CD4-positive, alpha-beta memory T cell (primary cell): ENCODE measurements around the gene PER3. TPM values are rescaled to one million over a fixed set of nuclear protein-coding genes. Genes with fewer than 3 reads are reported as not detected.
"Not testable (repeated sequence)": the region's sequence is repeated elsewhere in the genome, so short reads cannot be mapped to it uniquely, and the experiment has no call there.

Experiments
- CTCF ChIA-PET: fragments of 350-600 bp; sonication (Branson Sonifier 250); formaldehyde crosslinking; loops from one replicate; lab custom pipeline; 2021; ENCODE audit warnings: inconsistent platforms; ENCODE audit not compliant: partially characterized antibody; lab: Charles Lee
- POLR2A ChIA-PET: fragments of 350-600 bp; sonication (Branson Sonifier 250); formaldehyde crosslinking; loops from one replicate; lab custom pipeline; 2021; ENCODE audit not compliant: partially characterized antibody; lab: Charles Lee
- DNase-seq, 5 donors: peaks; one replicate each; pipeline versions ENCODE4 v3.0.0 to v3.0.0-alpha.2; 2020 to 2022; ENCODE audit warnings: mixed read lengths in 1 of 5
- H3K27ac ChIP-seq: one replicate; pipeline ENCODE4 v1.7.0; 2013; ENCODE audit warnings: low read depth, low read length
- H3K27me3 ChIP-seq: 2 replicates; pipeline ENCODE4 v1.7.0; 2013; ENCODE audit warnings: mild to moderate bottlenecking, low read length, moderate library complexity; ENCODE audit not compliant: insufficient read depth
- H3K36me3 ChIP-seq: 2 replicates; pipeline ENCODE4 v1.7.0; 2013; ENCODE audit warnings: mild to moderate bottlenecking, low read length, moderate library complexity; ENCODE audit not compliant: insufficient read depth
- H3K4me1 ChIP-seq: 2 replicates; pipeline ENCODE4 v1.7.0; 2013; ENCODE audit warnings: mild to moderate bottlenecking, low read length, moderate library complexity; ENCODE audit not compliant: insufficient read depth
- H3K4me3 ChIP-seq, 2 donors: one replicate each; pipeline ENCODE4 v1.7.0; 2013; ENCODE audit warnings: low read length in 2 of 2, mild to moderate bottlenecking in 1 of 2
- H3K9me3 ChIP-seq, 2 donors: one replicate each; pipeline ENCODE4 v1.7.0; 2013; ENCODE audit warnings: low read length in 2 of 2, control low read depth in 1 of 2; ENCODE audit not compliant: control insufficient read depth in 1 of 2
- H3K27ac Mint-ChIP-seq, 7 donors: one replicate each; pipeline ENCODE4 v1.8.0; 2020 to 2021; ENCODE audit warnings: mixed read lengths in 7 of 7, mild to moderate bottlenecking in 6 of 7, inconsistent platforms in 3 of 7, moderate library complexity in 3 of 7
- H3K27me3 Mint-ChIP-seq, 2 donors: one replicate each; pipeline ENCODE4 v1.8.0; 2020 to 2021; ENCODE audit warnings: mixed read lengths in 2 of 2
- H3K36me3 Mint-ChIP-seq, 2 donors: one replicate each; pipeline ENCODE4 v1.8.0; 2020 to 2021; ENCODE audit warnings: mixed read lengths in 2 of 2, inconsistent platforms in 1 of 2, mild to moderate bottlenecking in 1 of 2
- H3K4me1 Mint-ChIP-seq, 4 donors: one replicate each; pipeline ENCODE4 v1.8.0; 2020 to 2021; ENCODE audit warnings: mixed read lengths in 4 of 4, mild to moderate bottlenecking in 1 of 4
- H3K4me3 Mint-ChIP-seq, 8 donors: one replicate each; pipeline ENCODE4 v1.8.0; 2020 to 2021; ENCODE audit warnings: mixed read lengths in 8 of 8, mild to moderate bottlenecking in 7 of 8, moderate library complexity in 6 of 8, inconsistent platforms in 3 of 8
- H3K9me3 Mint-ChIP-seq, 8 donors: one replicate each; pipeline ENCODE4 v1.8.0; 2020 to 2021; ENCODE audit warnings: mixed read lengths in 8 of 8, mild to moderate bottlenecking in 5 of 8, inconsistent platforms in 3 of 8, moderate library complexity in 1 of 8
- intact Hi-C: fragments of 100-400 bp; cut with micrococcal nuclease; formaldehyde crosslinking; loops from one replicate; pipeline ENCODE4 v1.15.1; 2023
- polyA plus RNA-seq, 2 donors: library from polyadenylated mRNA; unstranded; fragments of 300-500 nt; fragmentation: Illumina TruSeq; gene quantifications; one replicate each; pipeline ENCODE4 v1.2.3, GENCODE V29; 2021
- total RNA-seq, 2 experiments: library from RNA; stranded (reverse); gene quantifications; one replicate each; pipeline ENCODE4 v1.2.3, GENCODE V29; 2021

PER3 gene
- total and polyA plus RNA-seq, 4 experiments from 2014 or later, result 3.5 to 7.9 (median 6.1) TPM

- Histone ChIP-seq H3K9me3 (no peaks in the 10 kb centered on the region), H3K4me3 (peak overlapping the region in 1 of 2 donors; percentile 29), H3K27ac (peak overlapping the region; percentile 86), H3K4me1 (peaks cover 28% of the 10 kb centered on the region), H3K27me3 (no peaks in the 10 kb centered on the region), H3K36me3 (peaks cover 7% of the 10 kb centered on the region)
- DNase-seq, result peak in 1 of 5 donors; percentile 6
- H3K4me3 Mint-ChIP-seq, result peak overlapping the region; percentile 72 to 87 (median 82)
- H3K4me1 Mint-ChIP-seq, result peaks cover 20 to 39% (median 27%) of the 10 kb centered on the region in 4 donors
- POLR2A ChIA-PET, result interaction anchor here (0.7 kb wide), 1 partner anchor 178 kb away, joined by 3 read pairs; the partner anchor contains the start of gene PARK7
- no peaks in the 10 kb centered on the region for H3K9me3 Mint-ChIP-seq
- peaks cover 16 to 44% of the 10 kb centered on the region in 2 donors for H3K36me3 Mint-ChIP-seq
- peak overlapping the region; percentile 42 to 88 (median 76) for H3K27ac Mint-ChIP-seq
- H3K27me3 Mint-ChIP-seq, result no peaks in the 10 kb centered on the region
- intact Hi-C loops, result no loop called here
- CTCF ChIA-PET, result no interaction called here
Measured at GRCh38 chr1:7783178-7783711, 846 bp upstream of the PER3 start.

- peaks cover 28% of the 10 kb centered on the region for H3K4me1 ChIP-seq
- peaks cover 0 to 2% (median 0%) of the 10 kb centered on the region in 8 donors for H3K9me3 Mint-ChIP-seq
- no peaks in the 10 kb centered on the region for H3K27me3 ChIP-seq
- peak in 1 of 5 donors; percentile 43 for DNase-seq
- intact Hi-C loops, result loop anchor here (1.0 kb wide), 2 partner anchors 13 to 177 kb away; partner anchors contain the start of genes PARK7 and VAMP3
- CTCF ChIA-PET, result no interaction called here
- peaks cover 24 to 48% of the 10 kb centered on the region in 2 donors for H3K36me3 Mint-ChIP-seq
- H3K27ac ChIP-seq, result peak overlapping the region; percentile 86
- H3K4me3 Mint-ChIP-seq, result peak overlapping the region; percentile 54 to 72 (median 62)
- POLR2A ChIA-PET, result interaction anchor here (1.2 kb wide), 1 partner anchor 13 kb away, joined by 3 read pairs; the partner anchor contains the start of gene VAMP3
- peaks cover 21 to 39% (median 27%) of the 10 kb centered on the region in 4 donors for H3K4me1 Mint-ChIP-seq
- no peaks in the 10 kb centered on the region for H3K27me3 Mint-ChIP-seq
- H3K36me3 ChIP-seq, result peaks cover 7% of the 10 kb centered on the region
- no peaks in the 10 kb centered on the region for H3K9me3 ChIP-seq
- H3K4me3 ChIP-seq, result peak overlapping the region in 1 of 2 donors; percentile 20
- peak overlapping the region in 6 of 7 donors; percentile 5 to 86 (median 80) for H3K27ac Mint-ChIP-seq
Measured at GRCh38 chr1:7784492-7785071, 491 bp downstream of the PER3 start.

GRCh38 chr1:7785108-7785507 lies 1.0 kb downstream of the PER3 start:
- Histone ChIP-seq H3K36me3 (peaks cover 7% of the 10 kb centered on the region), H3K9me3 (no peaks in the 10 kb centered on the region), H3K27ac (no peak overlapping the region), H3K4me3 (no peak overlapping the region), H3K4me1 (peaks cover 28% of the 10 kb centered on the region), H3K27me3 (no peaks in the 10 kb centered on the region)
- ChIA-PET POLR2A (interaction anchor here (1.2 kb wide), 1 partner anchor 14 kb away, joined by 3 read pairs; the partner anchor contains the start of gene VAMP3), CTCF (no interaction called here)
- no peak for DNase-seq
- peak overlapping the region; percentile 55 to 74 (median 62) for H3K4me3 Mint-ChIP-seq
- no peaks in the 10 kb centered on the region for H3K27me3 Mint-ChIP-seq
- H3K9me3 Mint-ChIP-seq, result peaks cover 0 to 7% (median 3%) of the 10 kb centered on the region in 8 donors
- intact Hi-C loops, result no loop called here
- H3K36me3 Mint-ChIP-seq, result peaks cover 29 to 49% of the 10 kb centered on the region in 2 donors
- peaks cover 21 to 39% (median 27%) of the 10 kb centered on the region in 4 donors for H3K4me1 Mint-ChIP-seq
- H3K27ac Mint-ChIP-seq, result peak overlapping the region; percentile 5 to 84 (median 77)

GRCh38 chr1:7786795-7787194 lies 2.7 kb downstream of the PER3 start:
- Mint-ChIP-seq H3K4me1 (peaks cover 16 to 34% (median 22%) of the 10 kb centered on the region in 4 donors), H3K4me3 (no peak overlapping the region), H3K27ac (peak overlapping the region in 2 of 7 donors; percentile 53 to 82), H3K36me3 (peaks cover 44 to 52% of the 10 kb centered on the region in 2 donors), H3K9me3 (peaks cover 0 to 19% (median 14%) of the 10 kb centered on the region in 8 donors), H3K27me3 (no peaks in the 10 kb centered on the region)
- Histone ChIP-seq H3K36me3 (no peaks in the 10 kb centered on the region), H3K27me3 (no peaks in the 10 kb centered on the region), H3K4me3 (no peak overlapping the region), H3K27ac (no peak overlapping the region), H3K9me3 (no peaks in the 10 kb centered on the region), H3K4me1 (peaks cover 21% of the 10 kb centered on the region)
- ChIA-PET POLR2A (no interaction called here), CTCF (interaction anchor here (1.2 kb wide), 1 partner anchor 34 kb away, joined by 3 read pairs; no protein-coding TSS in a partner anchor)
- DNase-seq, result no peak
- intact Hi-C loops, result no loop called here

- H3K27ac ChIP-seq, result no peak overlapping the region
- no peaks in the 10 kb centered on the region for H3K9me3 ChIP-seq
- no peak overlapping the region for H3K27ac Mint-ChIP-seq
- no peak overlapping the region for H3K4me3 Mint-ChIP-seq
- no peaks in the 10 kb centered on the region for H3K27me3 ChIP-seq
- ChIA-PET POLR2A (no interaction called here), CTCF (no interaction called here)
- H3K36me3 Mint-ChIP-seq, result peaks cover 54 to 62% of the 10 kb centered on the region in 2 donors
- no peaks in the 10 kb centered on the region for H3K27me3 Mint-ChIP-seq
- no peak overlapping the region for H3K4me3 ChIP-seq
- H3K36me3 ChIP-seq, result no peaks in the 10 kb centered on the region
- peaks cover 5 to 16% (median 11%) of the 10 kb centered on the region in 4 donors for H3K4me1 Mint-ChIP-seq
- DNase-seq, result no peak
- H3K4me1 ChIP-seq, result peaks cover 1% of the 10 kb centered on the region
- H3K9me3 Mint-ChIP-seq, result peaks cover 0 to 21% (median 14%) of the 10 kb centered on the region in 8 donors
- intact Hi-C loops, result no loop called here
Measured at GRCh38 chr1:7789828-7790227, 5.7 kb downstream of the PER3 start.

GRCh38 chr1:7791027-7791426 lies 6.9 kb downstream of the PER3 start:
- H3K4me3 Mint-ChIP-seq, H3K27ac Mint-ChIP-seq, H3K27me3 Mint-ChIP-seq, POLR2A ChIA-PET, H3K4me1 Mint-ChIP-seq, H3K27me3 ChIP-seq, DNase-seq, H3K4me1 ChIP-seq, H3K27ac ChIP-seq, intact Hi-C loops, H3K9me3 ChIP-seq, H3K4me3 ChIP-seq, H3K36me3 ChIP-seq, CTCF ChIA-PET: not testable (repeated sequence)
- Mint-ChIP-seq H3K36me3 (peaks cover 56 to 57% of the 10 kb centered on the region in 2 donors), H3K9me3 (peaks cover 0 to 21% (median 14%) of the 10 kb centered on the region in 8 donors)

GRCh38 chr1:7795406-7795805 lies 11.3 kb downstream of the PER3 start:
- H3K9me3 Mint-ChIP-seq, result peaks cover 0 to 15% (median 11%) of the 10 kb centered on the region in 8 donors
- Histone ChIP-seq H3K27ac (no peak overlapping the region), H3K36me3 (no peaks in the 10 kb centered on the region), H3K4me1 (no peaks in the 10 kb centered on the region), H3K4me3 (no peak overlapping the region), H3K9me3 (no peaks in the 10 kb centered on the region), H3K27me3 (no peaks in the 10 kb centered on the region)
- intact Hi-C loops, result no loop called here
- H3K36me3 Mint-ChIP-seq, result peaks cover 37 to 41% of the 10 kb centered on the region in 2 donors
- H3K27me3 Mint-ChIP-seq, result no peaks in the 10 kb centered on the region
- DNase-seq, result no peak
- peaks cover 0 to 2% (median 0%) of the 10 kb centered on the region in 4 donors for H3K4me1 Mint-ChIP-seq
- POLR2A ChIA-PET, result no interaction called here
- no peak overlapping the region for H3K4me3 Mint-ChIP-seq
- H3K27ac Mint-ChIP-seq, result peak overlapping the region in 1 of 7 donors; percentile 79
- CTCF ChIA-PET, result interaction anchor here (1.5 kb wide), 1 partner anchor 30 kb away, joined by 3 read pairs; no protein-coding TSS in a partner anchor
